Urinary bladder (tissue), 4 donors: ENCODE measurements around the gene PPIC. TPM values are rescaled to one million over a fixed set of nuclear protein-coding genes. Genes with fewer than 3 reads are reported as not detected.

ENCODE experiments used
- DNase-seq: peaks from one replicate; pipeline ENCODE4 v3.0.0-alpha.2; 2015; ENCODE audit errors: extremely low spot score
- H3K27ac ChIP-seq: one replicate; pipeline ENCODE4 v1.5.1; 2013; ENCODE audit warnings: low read depth, mild to moderate bottlenecking, moderate library complexity
- H3K36me3 ChIP-seq: one replicate; pipeline ENCODE4 v1.6.1; 2013; ENCODE audit warnings: mild to moderate bottlenecking, moderate library complexity; ENCODE audit not compliant: insufficient read depth
- H3K4me1 ChIP-seq: one replicate; pipeline ENCODE4 v1.6.1; 2013; ENCODE audit warnings: mild to moderate bottlenecking, moderate library complexity; ENCODE audit not compliant: insufficient read depth
- H3K4me3 ChIP-seq: one replicate; pipeline ENCODE4 v1.5.1; 2013; ENCODE audit warnings: low read depth, low read length
- WGBS: extraction: QIAGEN DNeasy Blood & Tissue Kit; methylation state at CpG from one replicate; pipeline ENCODE4 v1.1.7; 2013; 5-methylcytosine and 5-hydroxymethylcytosine counted together
- polyA plus RNA-seq: library from polyadenylated mRNA; stranded (reverse); fragments of 200-250 nt; gene quantifications from one replicate; pipeline ENCODE4 v1.2.3, GENCODE V29; 2013
- total RNA-seq: library from RNA; depleted of rRNA; stranded (reverse); fragments of >200 nt; gene quantifications from one replicate; pipeline ENCODE4 v1.2.3, GENCODE V29; 2014
- donor health status: healthy with polysubstance abuse.
- donor health status: healthy.

PPIC gene
- 94.0 TPM for total RNA-seq
- polyA plus RNA-seq = 92.3 TPM

- WGBS = under 1% methylated on average over 84 of the region's 84 CpGs
- Histone ChIP-seq H3K4me3 (peak within 1 kb of the TSS; percentile 85), H3K27ac (peak within 1 kb of the TSS; percentile 88), H3K36me3 (no peaks in the 10 kb centered on the region), H3K4me1 (no peaks in the 10 kb centered on the region)
- DNase-seq = no peak
Observed at GRCh38 chr5:123036391-123037103, at the start of gene PPIC. Gene PPIC, minus strand, starts transcription at chr5:123036725. Its CDS starts 100 bp downstream, at chr5:123036625.

- WGBS = 66% methylated on average over 12 of the region's 12 CpGs
- H3K27ac ChIP-seq = no peak overlapping the region
- H3K4me3 ChIP-seq = no peak overlapping the region
- no peaks in the 10 kb centered on the region for H3K4me1 ChIP-seq
- H3K36me3 ChIP-seq = no peaks in the 10 kb centered on the region
- DNase-seq = no peak
Observed at GRCh38 chr5:123085638-123086286, 49.2 kb upstream of the PPIC start.

DNA sequence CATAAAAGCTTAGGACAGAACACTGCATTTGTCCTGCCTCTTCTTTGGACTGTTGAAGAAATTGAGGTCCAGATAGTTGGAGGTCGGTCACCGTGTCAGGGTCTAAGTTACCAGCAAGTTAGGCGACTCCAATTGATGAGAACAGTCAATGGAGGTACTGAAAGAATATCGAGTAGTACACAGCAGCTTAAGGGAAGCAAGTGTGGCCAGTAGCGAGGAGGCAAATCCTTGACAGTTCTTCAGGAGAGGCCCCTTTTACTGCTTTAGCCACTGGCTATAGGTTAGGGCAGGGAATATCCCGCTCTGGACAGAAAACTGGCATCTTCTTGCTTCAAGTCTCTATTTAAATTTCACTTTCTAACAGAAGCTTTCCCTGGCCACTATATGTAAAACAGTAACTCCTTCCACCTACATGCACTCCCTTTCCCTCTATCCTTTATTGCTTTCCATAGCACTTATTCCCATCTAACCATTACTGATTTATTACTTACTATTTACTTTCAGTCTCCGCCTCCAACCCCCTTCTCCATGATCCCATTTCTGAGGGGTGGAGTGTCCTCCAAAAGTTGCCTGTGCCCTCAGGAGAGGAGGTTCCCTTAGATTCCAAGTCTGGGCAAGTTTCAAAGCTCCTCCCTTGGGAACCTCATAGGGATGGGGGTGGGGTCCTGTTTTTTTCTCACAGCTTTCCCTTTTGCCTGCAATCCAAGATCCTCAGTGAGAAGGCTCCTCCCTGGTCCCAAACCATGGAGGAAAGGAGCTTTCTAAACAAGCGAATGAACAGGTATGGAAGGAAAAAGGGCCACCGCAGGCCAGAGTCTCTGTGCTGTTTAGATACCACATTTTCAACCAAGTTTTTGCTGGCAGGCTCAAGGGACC is 48.4 kb upstream of the PPIC start:
- H3K36me3 ChIP-seq = no peaks in the 10 kb centered on the region
- no peaks in the 10 kb centered on the region for H3K4me1 ChIP-seq
- no peak overlapping the region for H3K4me3 ChIP-seq
- 83% methylated on average over 9 of the region's 9 CpGs for WGBS
- H3K27ac ChIP-seq = no peak overlapping the region
- no peak for DNase-seq

- 87% methylated on average over 3 of the region's 3 CpGs for whole genome bisulfite sequencing
- Histone ChIP-seq H3K27ac (no peak overlapping the region), H3K4me3 (no peak overlapping the region), H3K4me1 (no peaks in the 10 kb centered on the region), H3K36me3 (no peaks in the 10 kb centered on the region)
- no peak for DNase-seq
Observed at GRCh38 chr5:123083298-123083697, 46.8 kb upstream of the PPIC start.

- H3K4me3 ChIP-seq = no peak overlapping the region
- no peaks in the 10 kb centered on the region for H3K36me3 ChIP-seq
- WGBS = 86% methylated on average over 1 of the region's 1 CpG
- no peak overlapping the region for H3K27ac ChIP-seq
- no peak for DNase-seq
- H3K4me1 ChIP-seq = no peaks in the 10 kb centered on the region
Observed at GRCh38 chr5:123080215-123080614, 43.7 kb upstream of the PPIC start.

DNA sequence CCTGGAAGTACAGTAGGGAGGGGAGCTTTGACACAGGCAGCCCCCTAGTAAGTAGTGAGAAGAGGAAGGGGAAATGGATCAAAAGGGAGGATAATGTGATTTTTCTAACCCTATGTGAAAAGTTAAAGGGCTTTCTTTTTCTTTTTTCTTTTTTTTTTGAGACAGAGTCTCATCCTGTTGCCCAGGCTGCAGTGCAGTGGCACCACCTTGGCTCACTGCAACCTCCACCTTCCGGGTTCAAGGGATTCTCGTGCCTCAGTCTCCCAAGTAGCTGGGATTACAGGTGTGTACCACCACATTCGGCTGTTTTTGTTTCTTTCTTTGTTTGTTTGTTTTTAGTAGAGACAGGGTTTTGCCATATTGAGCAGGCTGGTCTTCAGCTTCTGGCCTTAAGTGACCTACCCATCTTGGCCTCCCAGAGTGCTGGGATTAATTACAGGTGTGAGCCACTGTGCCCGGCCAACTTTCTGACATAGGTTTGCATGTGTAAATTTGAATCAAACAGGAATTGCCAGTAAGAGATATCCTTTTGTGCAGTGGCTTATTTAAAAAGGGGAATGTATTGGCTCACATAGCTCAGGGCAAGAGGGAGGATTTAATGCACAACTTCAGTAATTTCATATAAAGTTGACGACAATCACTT is 39.1 kb upstream of the PPIC start:
- H3K4me1 ChIP-seq = no peaks in the 10 kb centered on the region
- H3K4me3 ChIP-seq = no peak overlapping the region
- H3K36me3 ChIP-seq = no peaks in the 10 kb centered on the region
- H3K27ac ChIP-seq = no peak overlapping the region
- no peak for DNase-seq
- 90% methylated on average over 5 of the region's 5 CpGs for whole genome bisulfite sequencing

GRCh38 chr5:123068368-123068938 is 31.9 kb upstream of the PPIC start:
- no peak overlapping the region for H3K27ac ChIP-seq
- DNase-seq = no peak
- no peak overlapping the region for H3K4me3 ChIP-seq
- H3K4me1 ChIP-seq = no peaks in the 10 kb centered on the region
- WGBS = 80% methylated on average over 1 of the region's 1 CpG
- H3K36me3 ChIP-seq = no peaks in the 10 kb centered on the region

- DNase-seq = no peak
- H3K4me3 ChIP-seq = no peak overlapping the region
- H3K27ac ChIP-seq = no peak overlapping the region
- no peaks in the 10 kb centered on the region for H3K4me1 ChIP-seq
- no peaks in the 10 kb centered on the region for H3K36me3 ChIP-seq
Observed at GRCh38 chr5:123066016-123066415, 29.5 kb upstream of the PPIC start.

GRCh38 chr5:123059455-123059854 is 22.9 kb upstream of the PPIC start:
- no peak for DNase-seq
- Histone ChIP-seq H3K36me3 (no peaks in the 10 kb centered on the region), H3K4me1 (no peaks in the 10 kb centered on the region), H3K4me3 (no peak overlapping the region), H3K27ac (no peak overlapping the region)

- 93% methylated on average over 2 of the region's 2 CpGs for WGBS
- DNase-seq = no peak
- Histone ChIP-seq H3K36me3 (no peaks in the 10 kb centered on the region), H3K4me3 (no peak overlapping the region), H3K27ac (no peak overlapping the region), H3K4me1 (no peaks in the 10 kb centered on the region)
Observed at GRCh38 chr5:123051206-123051605, 14.7 kb upstream of the PPIC start.

DNA sequence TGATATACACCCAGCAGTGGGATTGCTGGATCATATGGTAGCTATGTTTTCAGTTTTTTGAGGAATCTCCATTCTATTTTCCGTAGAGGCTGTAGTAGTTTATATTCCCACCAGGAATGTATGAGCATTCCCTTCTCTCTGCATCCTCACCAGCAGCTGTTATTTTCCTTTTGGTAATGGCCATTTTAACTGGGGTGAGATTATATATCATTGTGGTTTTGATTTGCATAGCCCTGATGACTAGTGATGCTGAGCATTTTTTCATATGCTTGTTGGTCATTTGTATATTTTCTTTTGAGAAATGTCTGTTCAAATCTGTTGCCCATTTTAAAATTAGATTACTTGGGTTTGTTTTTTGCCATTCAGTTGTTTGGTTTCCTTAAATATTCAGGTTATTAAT is 11.2 kb upstream of the PPIC start:
- H3K4me1 ChIP-seq = no peaks in the 10 kb centered on the region
- 95% methylated on average over 1 of the region's 1 CpG for WGBS
- H3K27ac ChIP-seq = no peak overlapping the region
- no peak overlapping the region for H3K4me3 ChIP-seq
- no peaks in the 10 kb centered on the region for H3K36me3 ChIP-seq
- DNase-seq = no peak

DNA sequence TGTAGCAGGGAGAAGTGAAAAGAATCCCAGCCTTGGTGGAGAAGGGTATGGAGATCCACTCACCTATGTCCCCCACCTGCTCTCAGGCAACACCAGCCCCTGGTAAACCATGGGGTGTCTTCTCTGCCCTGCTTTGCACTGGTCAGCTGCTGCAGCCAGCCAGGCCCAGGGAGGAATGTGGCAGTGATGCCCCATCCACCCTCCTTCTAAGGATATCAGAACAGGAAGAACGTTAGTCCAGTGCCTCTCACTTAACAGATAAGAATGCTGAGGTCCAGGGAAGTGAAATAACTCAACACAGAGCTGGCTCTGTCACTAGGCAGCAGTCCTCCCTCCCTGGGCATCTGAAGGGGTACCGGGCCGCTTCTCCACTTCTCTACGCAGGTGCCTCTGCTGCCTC is 9.7 kb upstream of the PPIC start:
- WGBS = 77% methylated on average over 4 of the region's 4 CpGs
- Histone ChIP-seq H3K4me3 (no peak overlapping the region), H3K4me1 (no peaks in the 10 kb centered on the region), H3K27ac (no peak overlapping the region), H3K36me3 (no peaks in the 10 kb centered on the region)
- no peak for DNase-seq

- no peaks in the 10 kb centered on the region for H3K4me1 ChIP-seq
- no peaks in the 10 kb centered on the region for H3K36me3 ChIP-seq
- WGBS = 49% methylated on average over 7 of the region's 7 CpGs
- H3K4me3 ChIP-seq = no peak overlapping the region
- H3K27ac ChIP-seq = no peak overlapping the region
- DNase-seq = no peak
Observed at GRCh38 chr5:123044926-123045617, 8.5 kb upstream of the PPIC start.
